HG03575 (cell line): ENCODE results near the gene TECPR2.
A peak's percentile ranks its signal among the peaks of the same experiment; 100 is the strongest.
"Not testable (repeated sequence)": the region's sequence is repeated elsewhere in the genome, so short reads cannot be mapped to it uniquely, and the experiment has no call there.

ENCODE experiments used
- ATAC-seq: cut with Tn5 transposase; IDR thresholded peaks from one replicate; pipeline ENCODE4 v1.9.1; 2021; ENCODE audit not compliant: unreplicated experiment, insufficient number of reproducible peaks, low FRiP score; ENCODE audit errors: extremely low read depth

Gene TECPR2

DNA sequence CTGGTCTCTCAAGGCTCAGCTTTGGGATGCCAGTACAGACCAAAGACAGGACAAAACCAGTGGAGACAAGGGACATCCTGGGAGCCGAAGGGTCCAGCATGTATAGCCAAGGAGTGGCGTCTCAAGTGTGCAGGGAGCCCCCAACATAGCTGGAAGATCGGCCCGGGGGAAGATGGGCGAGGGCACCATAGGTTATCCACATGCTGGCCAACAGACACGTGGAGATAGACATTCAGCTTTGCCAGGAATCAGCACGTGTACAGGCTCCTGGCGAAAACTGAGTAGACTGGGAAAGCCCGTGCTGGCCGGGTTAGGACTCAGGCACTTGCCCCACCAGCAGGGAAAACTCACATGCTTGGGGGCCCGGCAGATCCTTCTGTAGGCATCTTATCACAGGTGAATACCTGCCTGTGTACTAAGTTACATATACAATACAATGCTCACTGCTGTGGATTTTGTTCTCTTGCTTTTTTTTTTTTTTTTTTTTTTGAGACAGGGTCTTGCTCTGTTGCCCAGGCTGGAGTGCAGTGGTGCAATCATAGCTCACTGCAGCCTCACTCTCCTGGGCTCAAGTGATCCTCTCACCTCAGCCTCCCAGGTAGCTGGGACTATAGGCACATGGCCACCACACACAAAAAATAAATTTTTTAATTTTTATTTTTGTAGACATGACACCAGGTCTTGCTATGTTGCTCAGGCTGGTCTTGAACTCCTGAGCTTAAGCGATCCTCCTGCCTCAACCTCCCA, 152.4 kb downstream of the TECPR2 start:
- ATAC-seq, result no peak

DNA sequence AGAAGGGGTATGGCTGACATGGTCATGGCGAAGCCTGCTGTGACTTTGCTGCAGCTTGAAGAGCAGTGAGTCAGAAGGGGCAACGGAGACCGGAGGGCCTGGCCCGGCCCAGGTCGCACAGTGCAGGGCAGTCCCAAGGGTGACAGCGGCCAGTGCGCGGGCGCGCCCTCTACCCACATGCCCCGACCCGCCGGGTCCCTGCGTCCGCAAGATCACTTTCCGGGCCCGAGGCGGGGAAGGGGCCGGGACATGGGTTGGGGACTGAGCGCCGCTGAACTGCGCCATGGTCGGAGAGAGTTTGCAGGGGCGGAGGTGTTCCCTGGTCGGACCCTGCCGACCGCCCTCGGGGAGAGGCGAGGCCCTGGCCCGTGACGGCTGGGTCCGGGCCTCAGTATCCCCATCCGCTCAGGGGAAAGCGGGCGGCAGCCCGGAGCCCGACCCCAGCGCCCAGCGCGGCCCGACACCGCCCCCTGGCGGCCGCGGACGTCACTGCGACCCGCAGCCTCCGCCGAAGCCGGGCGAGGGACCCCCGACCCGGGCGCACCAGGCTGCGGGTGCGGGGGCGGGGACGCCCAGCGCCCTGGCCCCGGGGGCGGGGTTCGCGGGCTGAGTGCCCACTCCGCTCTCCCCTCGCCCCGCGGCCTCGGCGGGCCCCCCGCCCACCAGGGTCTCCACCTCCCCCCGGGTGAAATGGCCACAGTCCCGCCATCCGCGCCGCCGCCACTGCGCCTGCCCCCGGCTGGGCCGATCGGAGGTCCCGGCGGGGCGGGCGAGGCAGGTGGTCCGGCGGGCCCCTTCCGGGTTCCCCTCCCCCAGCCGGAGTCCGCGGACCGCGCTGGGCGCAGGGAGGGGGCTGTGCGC, 154.0 kb downstream of the TECPR2 start:
- ATAC-seq, result no peak

DNA sequence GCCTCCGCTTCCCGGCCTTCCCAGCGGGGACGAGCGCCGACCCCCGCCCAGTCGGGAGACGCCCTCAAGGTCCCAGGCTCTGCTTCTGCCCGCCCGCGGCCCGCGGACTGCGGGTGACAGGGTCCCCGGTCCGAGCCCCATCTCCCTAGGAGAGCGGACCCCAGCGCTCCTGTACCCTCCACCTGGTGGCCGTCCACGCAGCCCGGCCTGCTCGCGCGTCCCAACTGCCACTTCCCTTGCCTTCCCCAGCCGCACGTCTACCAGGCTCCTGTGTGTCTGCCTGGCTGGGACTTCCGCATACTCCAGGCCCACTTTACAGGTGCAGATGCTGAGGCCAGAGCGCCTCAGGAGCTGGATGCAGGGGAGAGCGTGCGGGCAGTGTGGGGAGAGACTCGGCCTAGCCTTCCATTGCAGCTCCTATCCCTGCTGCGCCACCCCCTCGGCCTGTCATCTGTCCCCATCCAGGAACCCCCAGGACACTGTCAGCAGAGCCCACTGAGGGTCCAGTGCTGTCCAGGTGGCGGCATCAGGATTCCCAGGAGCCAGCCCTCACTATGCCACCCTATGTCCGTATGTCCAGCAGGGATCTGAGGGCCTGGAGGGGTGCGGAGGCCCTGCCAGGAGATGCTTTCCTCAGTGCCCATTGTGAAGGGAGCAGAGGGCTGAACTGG, 154.8 kb downstream of the TECPR2 start:
- ATAC-seq, result no peak

- no peak for ATAC-seq
These were observed 155.4 kb downstream of the TECPR2 start for GRCh38 chr14:102518063-102518648.

DNA sequence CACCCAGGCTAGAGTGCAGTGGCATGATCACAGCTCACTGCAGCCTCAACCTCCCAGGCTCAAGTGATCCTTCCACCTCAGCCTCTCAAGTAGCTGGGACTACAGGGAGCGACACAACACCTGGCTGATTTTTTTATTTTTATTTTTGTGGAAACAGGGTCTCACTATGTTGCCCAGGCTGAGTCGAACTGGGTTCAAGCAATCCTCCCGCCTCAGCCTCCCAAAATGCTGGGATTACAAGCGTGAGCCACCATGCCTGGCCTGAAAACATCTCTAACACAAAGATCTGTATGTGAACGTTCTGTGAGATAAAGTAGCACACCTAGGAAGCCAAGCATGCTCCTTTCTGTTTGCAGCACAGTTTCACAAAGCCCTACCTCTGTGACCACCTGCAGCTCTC, 157.0 kb downstream of the TECPR2 start:
- ATAC-seq, result not testable (repeated sequence)

GRCh38 chr14:102523200-102523568, 160.4 kb downstream of the TECPR2 start:
- ATAC-seq, result no peak

DNA sequence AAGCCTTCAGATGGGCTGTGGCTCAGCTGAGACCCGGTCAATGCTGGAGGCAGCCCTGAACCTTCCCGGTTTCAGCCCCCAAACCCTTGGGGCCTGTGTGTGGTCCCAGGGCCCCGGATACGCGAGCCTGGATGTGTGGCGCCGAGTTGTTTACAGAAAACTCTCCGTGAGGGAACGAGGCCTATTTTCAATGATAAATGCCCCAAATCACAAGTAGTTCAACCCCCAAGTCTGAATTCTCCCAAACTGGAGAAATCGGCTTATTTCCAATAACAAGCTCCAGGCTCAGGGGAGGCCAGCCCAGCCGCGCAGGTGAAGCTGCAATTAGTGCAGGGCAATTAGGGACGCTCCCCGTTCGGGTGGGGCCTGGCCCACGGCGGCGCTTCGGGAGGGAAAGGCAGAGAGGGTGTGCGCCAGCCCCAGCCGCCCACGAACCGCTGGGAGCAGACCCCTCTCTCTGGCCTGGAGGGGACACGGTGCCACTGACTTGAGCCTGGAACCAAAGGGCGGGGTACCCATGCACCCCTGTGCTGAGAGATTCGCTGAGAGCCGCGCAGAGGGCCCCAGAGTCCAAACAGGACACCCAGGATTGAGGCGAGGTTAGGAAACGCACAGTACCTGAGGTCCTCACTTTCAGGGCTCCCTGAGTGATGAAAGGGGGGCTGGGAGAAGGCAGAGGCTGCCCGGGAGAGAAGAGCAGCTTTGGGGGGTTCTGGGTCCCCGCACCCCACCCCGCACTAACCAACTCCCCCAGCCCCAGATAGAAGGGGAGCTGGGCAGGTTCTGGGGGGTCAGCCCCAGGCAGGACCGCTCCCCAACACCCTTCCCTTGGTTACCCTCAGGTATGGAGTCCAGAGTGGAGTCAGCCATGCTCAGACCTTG, 161.1 kb downstream of the TECPR2 start:
- no peak for ATAC-seq

GRCh38 chr14:102524451-102525218, 161.9 kb downstream of the TECPR2 start:
- ATAC-seq, result peak; percentile 92

- ATAC-seq, result peak; percentile 10
These were observed 162.6 kb downstream of the TECPR2 start for GRCh38 chr14:102525219-102525928.

DNA sequence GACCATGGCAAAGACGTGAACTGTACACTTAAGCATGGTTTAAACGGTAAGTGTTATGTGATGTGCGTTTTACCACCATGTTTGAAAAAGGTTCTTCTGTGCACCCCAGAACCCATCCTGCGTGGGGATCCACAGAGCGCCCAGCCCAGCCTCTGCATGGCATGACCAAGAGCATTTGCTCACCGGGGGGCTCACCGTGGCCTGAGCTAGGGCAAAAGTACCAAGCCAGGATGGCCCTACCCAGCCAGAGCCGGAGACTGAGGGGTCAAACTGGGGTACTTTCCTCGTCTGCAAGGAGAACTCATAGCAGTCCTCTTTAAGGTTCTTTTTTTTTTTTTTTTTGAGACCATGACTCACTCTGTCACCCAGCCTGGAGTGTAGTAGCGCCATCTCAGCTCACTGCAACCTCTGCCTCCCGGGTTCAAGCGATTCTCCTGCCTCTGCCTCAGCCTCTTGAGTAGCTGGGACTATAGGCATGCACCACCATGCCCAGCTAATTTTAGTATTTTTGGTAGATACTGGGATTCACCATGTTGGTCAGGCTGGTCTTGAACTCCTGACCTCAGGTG, 163.3 kb downstream of the TECPR2 start:
- ATAC-seq, result no peak

DNA sequence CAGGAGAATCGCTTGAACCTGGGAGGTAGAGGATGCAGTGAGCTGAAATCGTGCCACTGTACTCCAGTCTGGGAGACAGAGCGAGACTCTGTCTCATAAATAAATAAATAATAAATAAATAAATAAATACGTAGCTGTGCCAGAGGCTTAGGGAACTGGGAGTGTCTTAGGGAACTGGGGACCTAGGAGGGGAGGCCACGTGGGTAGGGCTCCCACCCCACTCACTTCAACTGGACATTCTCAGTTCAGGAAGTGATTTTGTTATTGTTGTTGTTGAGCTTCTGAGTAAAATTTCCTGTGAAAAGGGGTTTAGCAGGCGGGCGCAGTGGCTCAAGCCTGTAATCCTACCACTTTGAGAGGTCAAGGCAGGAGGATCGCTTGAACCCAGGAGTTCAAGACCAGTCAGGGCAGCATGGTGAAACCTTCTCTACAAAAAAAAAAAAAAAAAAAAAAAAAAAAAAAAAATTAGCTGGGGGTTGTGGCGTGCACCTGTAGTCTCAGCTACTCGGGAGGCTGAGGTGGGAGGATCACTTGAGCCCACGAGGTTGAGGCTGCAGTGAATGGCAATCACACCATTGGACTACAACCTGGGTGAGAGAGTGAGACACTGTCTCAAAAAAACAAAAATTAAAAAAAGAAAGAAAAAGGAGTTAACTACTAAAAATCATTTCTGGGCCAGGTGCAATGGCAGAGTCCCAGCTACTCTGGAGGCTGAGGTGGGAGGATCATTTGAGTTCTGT, 165.9 kb downstream of the TECPR2 start:
- no peak for ATAC-seq

DNA sequence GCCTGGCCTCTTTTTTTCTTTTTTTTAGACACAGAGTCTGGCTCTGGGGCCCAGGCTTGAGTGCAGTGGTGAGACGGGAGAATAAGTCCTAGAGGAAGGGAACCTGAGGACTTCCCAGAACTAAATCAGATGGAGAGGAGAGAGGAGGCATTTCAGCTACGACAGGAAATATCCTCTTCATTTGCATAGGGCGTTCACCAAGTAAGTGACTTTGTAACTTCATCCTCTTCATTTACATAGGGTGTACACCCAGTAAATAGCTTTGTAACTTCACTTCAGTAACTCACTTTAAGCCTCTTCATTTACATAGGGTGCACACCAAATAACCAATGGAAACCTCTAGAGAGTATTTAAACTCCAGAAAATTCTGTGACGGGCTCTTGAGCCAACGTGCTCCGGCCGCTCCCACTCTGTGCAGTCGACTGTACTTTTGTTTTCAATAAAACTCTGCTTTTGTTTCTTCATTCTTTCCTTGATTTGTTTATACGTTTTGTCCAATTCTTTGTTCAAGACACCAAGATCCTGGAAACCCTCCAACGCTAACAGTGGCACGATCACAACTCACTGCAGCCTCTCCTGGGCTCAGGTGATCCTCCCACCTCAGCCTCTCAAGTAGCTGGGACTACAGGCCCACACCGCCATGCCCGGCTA, 168.2 kb downstream of the TECPR2 start:
- no peak for ATAC-seq

GRCh38 chr14:102532204-102532658, 169.5 kb downstream of the TECPR2 start:
- ATAC-seq, result no peak

GRCh38 chr14:102537981-102538601, 175.3 kb downstream of the TECPR2 start:
- no peak for ATAC-seq
